Measurements from ENCODE around the gene GOLGA2.

The GOLGA2 gene

DNA sequence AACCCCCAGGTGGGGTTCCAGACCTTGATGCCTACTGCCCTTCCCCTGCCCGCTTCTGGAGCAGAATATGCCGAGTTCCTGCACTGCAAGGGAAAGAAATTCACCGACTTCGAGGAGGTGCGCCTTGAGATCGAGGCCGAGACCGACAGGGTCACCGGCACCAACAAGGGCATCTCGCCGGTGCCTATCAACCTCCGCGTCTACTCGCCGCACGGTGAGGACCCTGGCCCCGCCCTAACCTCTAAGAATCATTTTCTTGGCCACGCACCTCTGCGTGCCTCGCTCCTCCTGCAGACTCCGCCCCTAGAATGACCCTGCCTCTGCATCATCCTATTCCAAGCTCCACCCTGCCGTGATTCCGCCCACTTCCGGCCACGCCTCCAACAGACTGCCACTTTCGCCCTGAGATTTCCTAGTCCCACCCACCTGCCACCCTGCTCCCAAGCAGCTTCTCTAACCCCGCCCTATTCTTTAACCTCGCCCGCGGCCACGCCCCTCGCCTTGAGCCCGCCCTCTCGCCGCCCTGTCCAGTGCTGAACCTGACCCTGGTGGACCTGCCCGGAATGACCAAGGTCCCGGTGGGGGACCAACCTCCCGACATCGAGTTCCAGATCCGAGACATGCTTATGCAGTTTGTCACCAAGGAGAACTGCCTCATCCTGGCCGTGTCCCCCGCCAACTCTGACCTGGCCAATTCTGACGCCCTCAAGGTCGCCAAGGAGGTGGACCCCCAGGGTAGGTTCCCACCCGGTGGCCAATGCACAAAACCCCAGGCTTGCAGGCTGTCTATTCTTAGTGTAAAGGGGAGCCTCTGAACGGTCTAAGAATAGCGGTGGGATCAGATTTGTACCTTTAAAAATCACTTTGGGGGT, 57.1 kb downstream of the GOLGA2 start:
- DNase-seq: no peak
- in situ Hi-C loops (cut with MboI; ENCODE audit: low pct_unique_long_range_greater_than_20kb, low sequenced_read_pairs): no loop called here

DNA sequence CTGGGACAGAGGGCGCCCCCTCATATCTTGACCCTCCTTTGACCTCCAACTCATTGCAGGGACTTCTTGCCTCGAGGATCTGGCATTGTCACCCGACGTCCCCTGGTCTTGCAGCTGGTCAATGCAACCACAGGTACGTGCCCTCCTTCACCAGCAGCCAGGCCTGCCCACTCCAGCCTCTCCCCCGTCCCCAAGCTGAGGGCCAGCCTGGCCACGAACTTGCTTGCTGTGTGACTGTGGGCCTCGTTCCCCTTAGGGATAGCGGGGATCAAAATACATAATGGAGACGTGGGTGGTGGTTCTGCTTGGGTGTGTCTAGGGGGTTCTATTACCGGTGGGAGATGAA, 57.7 kb downstream of the GOLGA2 start:
- in situ Hi-C loops (cut with MboI; ENCODE audit: low pct_unique_long_range_greater_than_20kb, low sequenced_read_pairs): no loop called here
- no peak for DNase-seq

DNA sequence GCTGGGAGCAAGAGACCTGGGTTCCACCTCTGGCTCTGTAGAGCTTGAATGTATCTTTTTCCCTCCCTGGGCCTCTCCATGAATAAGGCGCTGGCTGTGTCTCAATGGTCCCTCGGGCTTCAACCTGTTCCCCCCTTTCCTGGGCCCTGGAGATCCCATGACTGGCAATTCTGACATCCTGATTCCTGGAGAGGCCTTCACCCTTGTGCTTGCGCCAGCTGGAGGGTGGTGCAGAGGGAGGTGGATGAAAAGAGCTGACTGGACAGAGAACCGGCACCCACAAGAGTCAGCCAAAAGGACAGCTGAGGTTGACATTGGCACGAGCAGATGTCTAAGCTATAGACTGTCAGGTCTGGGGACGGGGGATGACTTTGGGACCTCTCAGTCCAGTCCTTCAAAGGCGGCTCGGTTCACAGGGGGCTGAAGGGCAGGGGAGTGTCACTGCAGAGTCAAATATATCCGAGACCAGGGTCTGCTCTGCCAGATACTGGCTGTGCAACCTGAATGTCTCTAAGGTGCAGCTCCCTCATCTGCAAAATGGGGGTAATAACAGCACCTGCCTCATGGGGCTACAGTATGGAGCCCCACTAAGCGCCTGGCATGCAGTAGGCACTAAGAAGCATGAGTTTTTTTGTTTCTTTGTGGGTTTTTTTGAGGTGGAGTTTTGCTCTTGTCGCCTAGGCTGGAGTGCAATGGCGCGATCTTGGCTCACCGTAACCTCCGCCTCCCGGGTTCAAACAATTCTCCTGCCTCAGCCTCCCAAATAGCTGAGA, 58.8 kb downstream of the GOLGA2 start:
- DNase-seq: no peak

DNA sequence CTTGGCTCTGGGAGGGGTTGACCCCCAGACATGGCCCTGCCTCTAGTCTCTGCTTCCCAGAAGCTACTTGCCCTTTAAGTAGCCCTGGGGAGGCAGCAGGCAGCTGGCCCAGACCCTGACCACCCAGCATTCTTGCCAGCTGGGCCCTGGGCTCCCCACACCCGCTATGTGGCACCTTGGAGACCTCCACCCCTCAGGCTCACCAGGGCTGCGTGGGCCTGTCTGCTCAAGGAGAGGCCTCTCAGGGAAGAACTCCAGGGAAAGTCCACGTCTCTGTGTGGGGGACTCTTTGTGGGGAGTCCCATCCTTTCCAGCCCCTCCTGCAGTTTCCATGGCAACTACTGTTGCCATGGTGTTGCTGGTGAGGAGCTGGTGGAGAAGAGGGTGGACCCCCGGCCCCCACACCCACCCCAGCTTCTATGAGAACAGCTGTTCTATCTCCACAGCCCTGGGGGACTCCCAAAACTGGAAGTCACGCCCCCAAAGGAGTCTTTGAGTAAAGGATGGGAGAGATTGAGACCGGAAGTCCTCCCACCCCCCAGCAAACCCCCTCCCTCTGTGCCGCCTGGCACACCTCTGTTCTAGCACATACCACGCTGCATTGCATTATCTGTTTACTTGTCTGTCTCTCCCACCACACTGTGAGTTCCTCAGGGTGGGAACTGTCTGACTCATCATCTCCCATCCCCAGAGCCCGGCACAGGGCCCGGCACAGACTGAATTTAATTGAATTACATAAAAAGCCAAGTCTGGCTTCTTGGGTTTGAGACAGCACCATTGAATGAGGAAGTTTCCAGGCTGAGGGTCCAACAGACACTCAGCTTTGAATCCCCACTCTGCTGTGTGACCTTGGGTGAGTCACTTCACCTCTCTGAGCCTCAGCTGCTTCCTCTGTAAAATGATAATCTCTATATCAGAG, 60.1 kb downstream of the GOLGA2 start:
- in situ Hi-C loops (cut with MboI; ENCODE audit: low pct_unique_long_range_greater_than_20kb, low sequenced_read_pairs): no loop called here
- no peak for DNase-seq

More for the DNA sequence above, 58.8 kb downstream of the GOLGA2 start:
- in situ Hi-C loops (cut with MboI; ENCODE audit: low pct_unique_long_range_greater_than_20kb, low sequenced_read_pairs): no loop called here

DNA sequence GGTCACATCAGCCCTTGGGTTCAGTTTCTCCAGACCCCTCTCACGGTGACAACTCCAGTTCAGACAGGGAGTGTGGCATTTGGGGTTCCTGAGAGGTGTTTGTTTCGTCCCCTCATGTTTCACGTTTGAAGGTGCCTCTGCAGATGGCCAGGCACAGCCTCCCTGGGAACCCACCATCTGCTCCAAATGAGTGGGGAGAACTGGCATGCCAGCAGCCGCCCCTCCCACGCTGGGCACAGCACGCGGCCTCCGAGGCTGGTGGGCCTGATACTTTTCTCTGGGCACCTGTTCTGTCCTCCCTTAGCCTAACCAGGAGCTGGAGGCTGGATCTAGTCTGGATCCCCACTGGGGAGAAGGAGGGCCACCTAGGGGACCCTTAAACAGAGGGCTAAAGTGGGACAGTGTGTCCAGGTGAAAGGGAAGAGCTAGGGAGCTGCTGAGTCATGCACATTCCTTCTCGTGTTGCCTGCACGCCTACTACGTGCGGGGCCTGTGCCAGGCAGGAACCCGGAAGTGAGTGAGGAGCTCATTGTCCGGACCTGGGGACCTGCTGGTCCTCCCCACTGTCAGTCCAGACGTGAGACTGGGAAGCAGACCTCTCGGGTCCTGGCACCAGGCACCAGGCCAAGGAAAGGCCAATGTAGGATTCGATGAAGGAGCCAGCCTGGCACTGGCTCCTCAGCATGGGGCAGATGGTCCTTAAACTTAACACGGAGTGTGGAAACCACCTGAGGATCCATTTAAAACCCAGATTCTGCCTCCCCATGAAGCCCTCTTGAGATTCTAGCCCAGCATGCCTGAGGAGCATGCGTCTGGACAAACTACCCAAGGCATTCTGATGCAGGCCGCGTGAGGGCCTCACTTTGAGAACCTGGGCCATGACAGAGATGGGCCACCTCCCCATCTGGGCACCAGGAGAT, 61.0 kb downstream of the GOLGA2 start:
- in situ Hi-C loops (cut with MboI; ENCODE audit: low pct_unique_long_range_greater_than_20kb, low sequenced_read_pairs): no loop called here
- no peak for DNase-seq

DNA sequence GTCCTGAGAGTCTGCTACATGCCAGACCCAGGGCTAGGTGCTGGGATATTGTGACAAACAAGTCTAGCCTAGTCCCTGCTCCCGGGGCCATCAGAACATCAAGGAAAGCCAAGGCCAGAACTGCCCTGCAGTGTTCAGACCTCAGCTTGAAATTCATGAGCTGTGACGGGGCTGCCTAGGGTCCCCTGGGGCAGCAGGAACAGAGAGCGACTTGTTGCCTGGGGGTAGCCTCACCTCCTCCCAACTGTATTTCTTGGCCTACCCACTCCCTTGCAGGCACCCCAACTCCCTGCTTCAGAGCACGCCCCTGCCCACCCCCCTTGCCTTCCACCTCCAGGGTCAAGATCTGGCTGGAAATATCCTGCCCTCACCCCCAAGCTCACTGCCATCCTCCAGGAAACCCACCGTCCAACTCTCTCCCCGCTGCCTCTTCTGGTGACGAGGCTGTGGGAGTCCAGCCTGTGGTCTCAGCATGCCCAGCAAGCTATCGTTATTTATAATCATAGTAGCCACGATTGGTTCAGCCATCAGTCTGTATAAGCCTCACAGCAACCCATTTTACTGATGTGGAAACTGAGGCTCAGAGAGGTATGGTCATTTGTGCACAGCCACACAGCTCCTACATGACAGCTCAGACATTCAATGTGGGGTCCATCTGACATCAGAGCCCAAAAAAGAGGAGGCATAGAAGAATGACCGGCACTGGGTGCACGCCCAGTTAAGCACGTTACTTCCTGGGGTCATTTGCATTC, 61.9 kb downstream of the GOLGA2 start:
- DNase-seq: no peak
- in situ Hi-C loops (cut with MboI; ENCODE audit: low pct_unique_long_range_greater_than_20kb, low sequenced_read_pairs): no loop called here

DNA sequence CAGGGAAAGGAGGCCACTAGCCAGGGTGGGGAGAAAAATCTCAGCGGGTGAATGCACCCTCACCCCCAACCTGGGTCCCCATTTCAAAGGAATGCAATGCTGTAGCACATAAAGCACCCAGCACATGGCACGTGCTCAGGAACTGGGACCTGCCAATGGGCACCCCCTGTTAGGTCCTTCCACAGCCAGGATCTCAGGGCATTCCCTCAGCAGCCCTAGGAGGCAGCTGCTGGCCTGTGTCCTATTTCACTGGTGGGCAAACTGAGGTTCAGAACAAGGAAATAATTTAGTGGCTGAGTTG, 63.9 kb downstream of the GOLGA2 start:
- in situ Hi-C loops (cut with MboI; ENCODE audit: low pct_unique_long_range_greater_than_20kb, low sequenced_read_pairs): no loop called here
- DNase-seq: no peak

DNA sequence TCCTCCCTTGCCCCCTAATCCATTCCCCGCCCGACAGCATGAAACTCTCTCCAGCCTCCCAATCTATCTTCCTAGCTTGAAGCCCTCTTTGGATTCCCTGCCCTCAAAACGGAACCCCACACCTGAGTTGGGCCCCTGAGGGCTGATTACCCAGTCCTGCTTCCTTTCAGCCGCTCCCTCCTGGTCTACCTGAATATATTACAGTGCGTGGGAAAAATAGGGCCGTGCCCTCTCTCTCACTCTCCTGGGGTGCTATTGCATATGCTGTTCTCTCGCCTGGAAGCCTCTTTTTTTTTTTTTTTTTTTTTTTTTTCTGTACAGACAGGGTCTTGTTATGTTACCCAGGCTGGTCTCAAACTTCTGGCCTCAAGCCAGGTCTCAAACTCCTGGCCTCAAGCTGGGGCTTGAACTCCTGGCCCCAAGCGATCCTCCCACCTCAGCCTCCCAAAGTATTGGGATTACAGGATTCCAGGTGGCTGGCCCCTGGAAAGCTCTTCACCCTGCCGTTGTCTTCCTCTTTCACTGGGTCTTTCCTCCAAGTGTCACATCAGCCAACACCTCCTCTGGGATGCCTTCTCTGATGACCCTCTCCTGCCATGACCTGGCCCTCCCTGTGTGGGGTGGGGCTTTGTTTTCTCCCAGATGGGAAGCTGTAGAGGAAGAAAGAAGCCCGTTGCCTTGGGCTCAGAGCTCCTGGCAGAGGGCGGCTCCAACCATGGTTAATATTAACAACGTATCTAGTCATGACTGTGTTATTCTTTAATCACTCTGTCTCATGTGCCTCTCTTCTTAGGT, 64.4 kb downstream of the GOLGA2 start:
- in situ Hi-C loops (cut with MboI; ENCODE audit: low pct_unique_long_range_greater_than_20kb, low sequenced_read_pairs): no loop called here
- DNase-seq: no peak

DNA sequence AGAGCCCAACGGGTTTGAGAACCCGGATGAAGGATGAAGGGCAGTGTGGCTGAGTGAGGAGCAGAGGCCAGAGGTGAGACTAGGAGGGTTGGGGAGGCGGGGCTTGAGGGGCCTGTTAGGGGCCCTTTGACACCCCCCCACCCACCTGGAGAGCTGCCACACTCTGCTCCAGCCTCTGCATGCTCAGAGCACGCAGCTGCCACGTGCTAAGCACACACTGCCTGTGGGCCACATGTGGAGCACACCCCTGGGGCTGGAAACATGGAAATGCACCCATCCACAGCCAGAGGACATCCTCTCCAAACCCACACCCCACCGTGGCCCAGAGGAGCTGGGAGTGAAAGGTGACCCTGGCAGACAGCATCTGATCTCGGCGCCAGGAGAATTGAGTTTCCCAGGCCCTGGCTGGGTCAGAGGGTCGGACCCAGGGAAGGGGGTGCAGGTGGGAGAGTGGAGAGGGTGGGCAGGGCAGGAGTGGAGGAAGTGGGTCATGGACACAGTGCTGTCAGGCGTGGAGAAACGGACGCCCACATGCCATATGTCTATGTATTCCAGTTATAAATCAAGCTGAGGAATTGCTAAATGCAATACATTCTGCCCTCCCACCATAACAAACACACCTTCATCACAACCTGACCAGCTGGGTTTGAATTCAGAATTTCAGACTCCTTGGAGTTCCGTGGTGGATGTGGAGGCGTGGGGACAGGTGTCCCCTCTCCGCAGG, 66.7 kb downstream of the GOLGA2 start:
- no peak for DNase-seq
- in situ Hi-C loops (cut with MboI; ENCODE audit: low pct_unique_long_range_greater_than_20kb, low sequenced_read_pairs): no loop called here

DNA sequence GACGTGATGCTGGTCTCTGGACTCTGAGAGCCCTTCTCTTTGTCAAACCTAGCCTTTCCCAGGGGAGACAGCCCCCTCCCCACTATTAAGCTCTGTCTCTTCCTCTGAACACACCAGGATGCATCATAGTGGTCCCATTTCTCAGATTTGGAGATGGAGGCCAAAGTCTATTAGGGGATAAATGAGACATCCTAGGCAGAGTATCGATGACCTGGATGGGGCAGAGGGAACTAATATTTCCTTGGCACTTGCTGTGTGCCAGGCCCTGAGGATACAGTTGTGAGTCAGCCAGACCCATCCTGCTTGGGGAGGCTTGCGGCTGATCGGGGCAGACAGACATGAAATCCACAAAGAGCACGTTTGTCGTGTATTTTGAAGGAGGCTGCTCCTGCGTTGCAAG, 67.4 kb downstream of the GOLGA2 start:
- in situ Hi-C loops (cut with MboI; ENCODE audit: low pct_unique_long_range_greater_than_20kb, low sequenced_read_pairs): no loop called here
- DNase-seq: no peak

DNA sequence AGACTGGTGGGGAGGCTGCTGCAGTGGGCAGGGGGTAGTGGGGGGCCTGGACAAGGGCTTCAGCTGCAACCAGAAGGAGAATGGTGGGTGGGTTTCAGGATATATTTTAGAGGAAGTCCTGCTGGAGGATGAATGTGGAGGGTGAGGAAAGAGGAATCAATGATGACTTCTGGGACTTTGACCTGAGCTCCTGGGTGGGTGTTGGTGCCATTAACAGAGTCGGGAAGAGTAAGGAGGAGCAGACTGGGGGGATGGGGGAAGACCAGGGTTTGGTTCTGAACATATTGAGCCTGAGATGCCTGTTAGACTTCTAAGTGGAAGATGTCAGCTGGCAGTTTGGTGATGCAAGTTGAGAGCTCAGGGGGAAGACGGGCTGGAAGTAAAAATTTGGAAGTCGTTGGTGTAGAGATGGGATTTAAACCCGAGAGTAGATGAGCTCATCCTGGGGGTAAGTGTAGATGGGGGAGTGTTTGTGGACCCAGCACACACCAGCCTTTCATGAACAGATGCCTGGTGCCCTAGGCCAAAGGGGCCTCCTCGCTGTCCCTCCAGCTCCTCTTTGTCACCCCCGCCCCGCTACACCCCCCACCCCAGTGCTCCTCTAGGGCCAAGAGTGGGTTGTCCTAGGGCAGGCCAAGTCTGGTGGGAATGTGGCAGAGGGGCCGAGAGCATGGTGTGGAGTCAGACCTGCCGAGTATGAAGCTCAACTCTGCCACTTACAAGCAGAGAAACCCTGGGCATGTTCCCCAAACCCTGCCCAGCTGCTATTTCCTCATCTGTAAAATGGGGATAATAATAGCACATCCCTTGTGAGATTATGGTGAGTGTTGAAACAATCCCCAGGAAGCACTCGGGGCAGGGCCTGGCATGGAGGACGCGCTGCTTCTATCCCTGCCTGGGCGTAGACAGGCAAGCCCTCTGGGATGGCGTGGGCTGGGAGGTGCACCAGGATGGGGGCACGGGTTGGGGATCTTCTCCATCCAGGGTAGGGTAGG, 68.6 kb downstream of the GOLGA2 start:
- DNase-seq: no peak
- in situ Hi-C loops (cut with MboI; ENCODE audit: low pct_unique_long_range_greater_than_20kb, low sequenced_read_pairs): no loop called here

DNA sequence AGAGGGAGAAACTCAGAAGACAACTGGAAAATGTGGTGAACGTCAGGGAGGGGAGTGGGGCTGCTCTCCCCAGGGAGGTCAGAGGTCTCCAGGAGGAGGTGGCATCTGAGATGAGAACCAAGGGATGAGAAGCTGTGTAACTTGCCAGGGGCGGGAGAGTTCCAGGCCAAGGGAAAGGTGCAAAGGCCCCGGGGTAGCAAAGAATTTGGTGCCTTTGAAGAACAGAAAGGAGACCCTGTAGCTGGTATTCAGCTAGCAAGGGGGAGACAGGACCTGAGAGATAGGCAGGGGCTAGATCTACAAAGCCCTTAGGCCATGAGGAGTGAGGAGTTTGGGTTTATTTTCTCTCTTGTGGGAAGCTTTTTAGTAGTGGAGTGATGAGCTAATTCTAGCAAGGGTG, 69.3 kb downstream of the GOLGA2 start:
- in situ Hi-C loops (cut with MboI; ENCODE audit: low pct_unique_long_range_greater_than_20kb, low sequenced_read_pairs): no loop called here
- no peak for DNase-seq

Measured in KBM-7 (cell line).